Common myeloid progenitor, CD34-positive (primary cell): Measurements from ENCODE around the gene CYP27B1.
A peak's percentile ranks its signal among the peaks of the same experiment; 100 is the strongest.

Experiments
- CTCF ChIA-PET: fragments of 350-600 bp; sonication (Branson Sonifier 250); formaldehyde crosslinking; loops from one replicate; lab custom pipeline; 2021; ENCODE audit warnings: antibody characterized with exemption; lab: Charles Lee
- POLR2A ChIA-PET: fragments of 350-600 bp; sonication (Branson Sonifier 250); formaldehyde crosslinking; loops from one replicate; lab custom pipeline; 2021; ENCODE audit warnings: antibody characterized with exemption; lab: Charles Lee
- DNase-seq, 3 donors: peaks; one replicate each; pipeline versions ENCODE4 v3.0.0 to v3.0.0-alpha.2; 2013
- H3K27ac ChIP-seq, 2 experiments: 1 replicate in 1 of 2; 2 replicates in 1 of 2; pipeline ENCODE4 v1.7.0; 2013; ENCODE audit warnings: inconsistent platforms in 2 of 2, low read length in 2 of 2, mild to moderate bottlenecking in 2 of 2, low read depth in 1 of 2, moderate library complexity in 1 of 2; ENCODE audit not compliant: severe bottlenecking in 2 of 2, insufficient read depth in 1 of 2, poor library complexity in 1 of 2
- H3K27me3 ChIP-seq, 5 experiments: replicated peaks in 2 of 5; 1 replicate in 3 of 5; 2 replicates in 2 of 5; pipeline versions ENCODE4 v1.6.1 to v1.7.0; 2013; ENCODE audit warnings: low read length in 4 of 5, mild to moderate bottlenecking in 2 of 5, moderate library complexity in 2 of 5, inconsistent platforms in 1 of 5; ENCODE audit not compliant: insufficient read depth in 5 of 5, control insufficient read depth in 4 of 5
- H3K36me3 ChIP-seq, 4 experiments: 1 replicate in 2 of 4; 2 replicates in 2 of 4; pipeline versions ENCODE4 v1.6.1 to v1.7.0; 2013; ENCODE audit warnings: low read length in 3 of 4, control low read depth in 1 of 4, mild to moderate bottlenecking in 1 of 4; ENCODE audit not compliant: control insufficient read depth in 4 of 4, insufficient read depth in 4 of 4
- H3K4me1 ChIP-seq, 4 experiments: 1 replicate in 3 of 4; 2 replicates in 1 of 4; pipeline versions ENCODE4 v1.6.1 to v1.7.1; 2013; ENCODE audit warnings: low read length in 3 of 4, mild to moderate bottlenecking in 3 of 4, control low read depth in 1 of 4, inconsistent platforms in 1 of 4, moderate library complexity in 1 of 4; ENCODE audit not compliant: control insufficient read depth in 4 of 4, insufficient read depth in 4 of 4; ENCODE audit errors: control extremely low read depth in 1 of 4
- H3K4me3 ChIP-seq, 7 experiments: 1 replicate in 4 of 7; 2 replicates in 3 of 7; pipeline versions ENCODE4 v1.5.1 to v1.7.0; 2013; ENCODE audit warnings: mild to moderate bottlenecking in 7 of 7, low read length in 6 of 7, moderate library complexity in 6 of 7, inconsistent platforms in 2 of 7, low read depth in 2 of 7, control low read depth in 1 of 7; ENCODE audit not compliant: insufficient read depth in 4 of 7, control insufficient read depth in 1 of 7; ENCODE audit errors: extremely low read depth in 1 of 7
- H3K9me3 ChIP-seq, 5 experiments: 1 replicate in 4 of 5; 2 replicates in 1 of 5; pipeline versions ENCODE4 v1.6.1 to v1.7.1; 2013; ENCODE audit warnings: low read length in 4 of 5, mild to moderate bottlenecking in 2 of 5, inconsistent platforms in 1 of 5, low read depth in 1 of 5, moderate library complexity in 1 of 5; ENCODE audit not compliant: control insufficient read depth in 4 of 5, insufficient read depth in 2 of 5; ENCODE audit errors: control extremely low read depth in 1 of 5
- WGBS: methylation state at CpG from one replicate; pipeline ENCODE4 v1.1.5; 2013; ENCODE audit not compliant: insufficient coverage; 5-methylcytosine and 5-hydroxymethylcytosine counted together

CYP27B1 gene

DNA sequence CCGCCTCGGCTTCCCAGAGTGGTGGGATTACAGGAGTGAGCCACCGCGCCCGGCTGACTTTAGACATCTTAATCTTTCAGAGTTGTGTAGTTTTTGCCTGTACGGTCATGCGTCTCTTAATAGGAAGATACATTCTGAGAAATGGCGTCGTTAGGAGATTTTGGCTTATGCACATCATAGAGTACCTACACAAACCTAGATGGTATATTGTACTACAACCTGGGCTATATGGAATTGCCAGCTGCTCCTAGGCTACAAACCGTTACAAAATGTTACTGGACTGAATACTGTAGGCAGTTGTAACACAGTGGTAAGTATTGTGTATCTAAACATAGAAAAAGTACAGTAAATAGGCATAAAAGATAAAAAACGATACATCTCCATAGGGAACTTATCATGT, 17.0 kb upstream of the CYP27B1 start:
- H3K27me3 ChIP-seq: no peaks in the 10 kb centered on the region
- H3K36me3 ChIP-seq: peaks cover 13 to 37% (median 28%) of the 10 kb centered on the region in 4 experiments
- no peak for DNase-seq
- no peak overlapping the region for H3K27ac ChIP-seq
- 100% methylated on average over 5 of the region's 11 CpGs for WGBS
- CTCF ChIA-PET: interaction anchor here (0.7 to 2.6 kb wide), 11 partner anchors 10 to 122 kb away, joined by 3 to 14 read pairs (median 5); partner anchors contain the start of genes AVIL and CYP27B1
- POLR2A ChIA-PET: no interaction called here
- no peaks in the 10 kb centered on the region for H3K9me3 ChIP-seq
- peaks cover 9 to 34% (median 31%) of the 10 kb centered on the region in 4 experiments for H3K4me1 ChIP-seq
- peak overlapping the region in 2 of 7 experiments; percentile 96 to 99 for H3K4me3 ChIP-seq

DNA sequence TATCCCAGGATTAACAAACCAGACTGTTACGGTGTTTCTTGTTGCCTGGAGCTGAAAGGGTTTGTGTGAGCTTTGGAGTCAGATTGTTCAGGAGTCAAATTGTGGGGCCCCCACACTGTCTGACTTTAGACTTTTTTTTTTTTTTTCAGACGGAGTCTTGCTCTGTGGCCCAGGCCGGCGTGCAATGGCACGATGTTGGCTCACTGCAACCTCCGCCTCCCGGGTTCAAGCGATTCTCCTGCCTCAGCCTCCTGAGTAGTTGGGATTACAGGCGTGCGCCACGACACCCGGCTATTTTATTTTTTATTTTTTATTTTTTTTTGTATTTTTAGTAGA, 16.6 kb upstream of the CYP27B1 start:
- peak overlapping the region; percentile 75 to 91 for H3K27ac ChIP-seq

DNA sequence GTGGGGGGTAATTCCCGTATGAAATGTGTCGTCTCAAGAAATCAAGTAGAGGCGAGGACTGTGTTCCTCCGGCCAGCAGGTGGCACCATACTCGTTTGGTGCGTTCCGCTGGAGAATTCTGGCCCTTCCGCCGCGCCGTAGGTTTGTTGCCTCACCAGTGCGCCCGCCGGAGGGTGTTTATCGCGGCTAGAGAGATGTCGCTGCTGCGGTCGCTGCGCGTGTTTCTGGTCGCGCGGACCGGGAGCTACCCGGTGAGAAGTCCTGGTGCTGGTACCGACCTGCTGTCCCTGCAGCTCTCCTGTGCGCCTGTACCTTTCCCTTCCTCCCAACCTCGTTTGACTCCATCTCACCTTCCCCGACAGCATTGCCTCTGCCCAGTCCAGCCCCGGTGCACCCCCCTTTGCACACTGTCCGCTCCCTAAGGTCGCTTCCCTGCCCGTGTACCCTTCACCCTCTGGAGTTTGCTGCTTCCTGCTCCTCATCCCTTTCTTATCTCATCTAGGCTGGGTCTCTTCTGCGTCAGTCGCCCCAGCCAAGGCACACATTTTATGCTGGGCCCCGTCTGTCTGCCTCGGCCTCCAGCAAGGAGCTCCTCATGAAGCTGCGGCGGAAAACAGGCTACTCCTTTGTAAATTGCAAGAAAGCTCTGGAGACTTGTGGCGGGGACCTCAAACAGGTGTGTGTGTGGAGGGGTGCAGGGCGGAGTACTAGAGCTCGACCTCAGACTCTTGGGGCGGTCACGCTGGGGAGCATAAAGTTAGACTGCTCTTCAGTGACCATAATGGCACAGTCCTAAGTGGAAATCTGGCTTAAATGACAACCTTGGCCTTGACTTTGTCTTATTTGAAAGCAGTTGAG, 16.0 kb upstream of the CYP27B1 start, which contains the start of gene TSFM:
TSS of gene TSFM (plus strand) at position 180 of the 858 bp plus-strand sequence. CDS start at position 195, 15 bp downstream.
- ChIA-PET POLR2A (interaction anchor here (0.6 to 1.3 kb wide), 2 partner anchors 11 to 112 kb away, joined by 3 to 8 read pairs; partner anchors contain the start of genes EEF1AKMT3 and METTL1), CTCF (interaction anchor here (0.7 to 2.7 kb wide), 19 partner anchors 11 to 152 kb away, joined by 3 to 18 read pairs (median 4); partner anchors contain the start of genes AVIL, CYP27B1, EEF1AKMT3 and METTL1)
- WGBS: 1% methylated on average over 44 of the region's 45 CpGs
- H3K4me3 ChIP-seq: peak within 1 kb of the TSS; percentile 93 to 100 (median 99)
- peak within 1 kb of the TSS; percentile 75 to 91 for H3K27ac ChIP-seq
- no peaks in the 10 kb centered on the region for H3K27me3 ChIP-seq
- H3K36me3 ChIP-seq: peaks cover 10 to 36% (median 23%) of the 10 kb centered on the region in 4 experiments
- peak; percentile 97 to 98 (median 97) for DNase-seq
- H3K4me1 ChIP-seq: peaks cover 9 to 34% (median 31%) of the 10 kb centered on the region in 4 experiments
- H3K9me3 ChIP-seq: no peaks in the 10 kb centered on the region

More for the DNA sequence above, 16.6 kb upstream of the CYP27B1 start:
- ChIA-PET CTCF (interaction anchor here (0.7 to 2.7 kb wide), 18 partner anchors 11 to 151 kb away, joined by 3 to 18 read pairs (median 4); partner anchors contain the start of genes AVIL, CYP27B1, EEF1AKMT3 and METTL1), POLR2A (interaction anchor here (1.3 kb wide), 1 partner anchor 11 kb away, joined by 8 read pairs; the partner anchor contains the start of genes EEF1AKMT3 and METTL1)
- Histone ChIP-seq H3K4me1 (peaks cover 9 to 34% (median 31%) of the 10 kb centered on the region in 4 experiments), H3K9me3 (no peaks in the 10 kb centered on the region), H3K36me3 (peaks cover 10 to 36% (median 25%) of the 10 kb centered on the region in 4 experiments), H3K27me3 (no peaks in the 10 kb centered on the region), H3K4me3 (peak overlapping the region in 6 of 7 experiments; percentile 93 to 100 (median 98))
- DNase-seq: no peak
- 97% methylated on average over 5 of the region's 12 CpGs for WGBS

DNA sequence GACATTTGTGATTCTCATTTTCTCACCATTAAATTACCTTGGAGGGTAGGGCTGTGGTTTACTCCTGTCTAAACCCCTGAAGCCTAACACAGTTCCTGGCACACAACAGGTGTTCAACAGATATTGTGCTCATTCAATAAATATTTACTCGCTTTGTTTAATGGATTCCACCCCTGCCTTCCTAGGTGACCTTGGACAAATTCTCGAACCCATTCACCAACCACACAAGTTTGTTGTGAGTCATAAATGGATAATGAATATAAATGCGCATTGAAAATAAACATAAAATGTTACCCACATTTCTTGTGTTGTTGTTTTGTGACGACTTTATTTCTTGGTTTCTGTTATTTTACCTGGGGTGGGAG, 15.3 kb upstream of the CYP27B1 start:
- peaks cover 9 to 34% (median 31%) of the 10 kb centered on the region in 4 experiments for H3K4me1 ChIP-seq
- H3K4me3 ChIP-seq: peak overlapping the region in 6 of 7 experiments; percentile 93 to 100 (median 98)
- ChIA-PET POLR2A (interaction anchor here (1.3 kb wide), 1 partner anchor 10 kb away, joined by 8 read pairs; the partner anchor contains the start of genes EEF1AKMT3 and METTL1), CTCF (interaction anchor here (1.0 to 2.7 kb wide), 13 partner anchors 11 to 153 kb away, joined by 3 to 18 read pairs (median 5); no protein-coding TSS in a partner anchor)
- H3K27me3 ChIP-seq: no peaks in the 10 kb centered on the region
- H3K27ac ChIP-seq: no peak overlapping the region
- H3K36me3 ChIP-seq: peaks cover 8 to 34% (median 18%) of the 10 kb centered on the region in 4 experiments
- WGBS: no CpG with 5 or more reads among the region's 4 CpGs
- H3K9me3 ChIP-seq: no peaks in the 10 kb centered on the region
- DNase-seq: no peak

DNA sequence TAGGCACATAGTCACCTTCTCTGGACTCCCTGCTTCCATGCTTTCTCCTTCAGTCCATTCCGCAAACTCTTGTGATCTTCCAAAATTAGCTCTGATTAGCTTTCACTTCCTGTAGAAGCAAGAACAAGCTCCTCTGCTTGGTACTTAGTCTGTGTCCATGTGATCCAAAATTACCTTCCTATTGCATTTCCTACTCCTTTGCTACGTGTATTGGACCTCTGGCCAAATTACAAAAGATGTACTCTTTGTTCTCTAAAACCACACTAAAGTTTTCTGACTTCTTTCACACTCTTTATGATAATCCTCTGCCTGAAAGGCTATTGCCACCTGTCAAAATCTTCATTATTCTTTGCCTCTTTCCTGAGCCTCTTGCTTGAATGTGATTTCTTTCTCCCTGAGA, 14.9 kb upstream of the CYP27B1 start:
- Histone ChIP-seq H3K4me1 (peaks cover 9 to 34% (median 31%) of the 10 kb centered on the region in 4 experiments), H3K4me3 (peak overlapping the region in 1 of 7 experiments; percentile 96), H3K27ac (no peak overlapping the region), H3K36me3 (peaks cover 6 to 30% (median 14%) of the 10 kb centered on the region in 4 experiments), H3K9me3 (no peaks in the 10 kb centered on the region), H3K27me3 (no peaks in the 10 kb centered on the region)
- peak in 2 of 3 donors; percentile 24 to 37 for DNase-seq
- ChIA-PET POLR2A (interaction anchor here (0.7 kb wide), 1 partner anchor 30 kb away, joined by 3 read pairs; the partner anchor contains the start of gene CDK4), CTCF (interaction anchor here (0.7 to 10.4 kb wide), 11 partner anchors 9 to 117 kb away, joined by 3 to 74 read pairs (median 5); partner anchors contain the start of genes CYP27B1, EEF1AKMT3 and METTL1)
- 90% methylated on average over 2 of the region's 2 CpGs for WGBS

DNA sequence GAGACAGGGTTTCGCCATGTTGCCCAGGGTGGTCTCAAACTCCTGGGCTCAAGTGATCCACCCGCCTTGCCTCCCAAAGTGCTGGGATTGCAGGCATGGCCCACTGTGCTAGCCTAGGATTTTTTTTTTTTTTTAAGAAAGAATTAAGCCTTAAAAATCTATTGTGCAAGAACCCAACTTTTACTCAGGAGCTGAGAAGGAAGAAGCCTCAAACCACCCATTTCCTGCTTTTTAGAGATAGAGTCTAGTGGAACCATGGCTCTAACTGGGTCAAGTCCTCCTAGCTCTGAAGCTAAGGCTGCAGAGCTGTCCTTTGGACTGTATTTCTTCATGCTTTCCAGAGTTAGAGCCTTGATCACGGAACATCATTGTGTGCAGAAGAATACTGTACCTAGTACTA, 14.4 kb upstream of the CYP27B1 start:
- H3K4me3 ChIP-seq: no peak overlapping the region

More for the DNA sequence above, 14.4 kb upstream of the CYP27B1 start:
- POLR2A ChIA-PET: interaction anchor here (0.7 kb wide), 1 partner anchor 29 kb away, joined by 3 read pairs; the partner anchor contains the start of gene CDK4
- Histone ChIP-seq H3K27me3 (no peaks in the 10 kb centered on the region), H3K27ac (no peak overlapping the region), H3K4me1 (peaks cover 9 to 34% (median 31%) of the 10 kb centered on the region in 4 experiments), H3K36me3 (peaks cover 2 to 24% (median 9%) of the 10 kb centered on the region in 4 experiments), H3K9me3 (no peaks in the 10 kb centered on the region)
- DNase-seq: peak in 1 of 3 donors; percentile 17
- 80% methylated on average over 1 of the region's 3 CpGs for WGBS
- CTCF ChIA-PET: interaction anchor here (0.7 to 10.4 kb wide), 13 partner anchors 9 to 122 kb away, joined by 3 to 74 read pairs (median 5); partner anchors contain the start of genes CYP27B1, EEF1AKMT3, METTL1 and TSPAN31
